Endothelial cell of umbilical vein (primary cell): ENCODE measurements around the gene INCENP.

Source experiments
- EZH2 ChIP-seq: IDR thresholded peaks from 2 replicates; pipeline ENCODE4 v1.6.1; 2012; ENCODE audit warnings: borderline replicate concordance, low read depth, mild to moderate bottlenecking, moderate library complexity, low read length, inconsistent platforms; ENCODE audit not compliant: severe bottlenecking
- FOS ChIP-seq: IDR thresholded peaks from 2 replicates; pipeline ENCODE4 v1.6.1; 2011; ENCODE audit warnings: mild to moderate bottlenecking, low read length, moderate library complexity, borderline replicate concordance; ENCODE audit not compliant: insufficient read depth
- JUN ChIP-seq: IDR thresholded peaks from 2 replicates; pipeline ENCODE4 v1.6.1; 2011; ENCODE audit warnings: borderline replicate concordance, low read depth; ENCODE audit not compliant: insufficient read length, insufficient read depth
- MYC ChIP-seq: IDR thresholded peaks from one replicate; pipeline ENCODE4 v1.6.1; 2011; ENCODE audit warnings: mild to moderate bottlenecking, low read depth, low read length
- POLR2A ChIP-seq: IDR thresholded peaks from 2 replicates; pipeline ENCODE4 v1.6.1; 2012; ENCODE audit warnings: low read depth, mild to moderate bottlenecking, control low read depth, low read length
- POLR2AphosphoS5 ChIP-seq: IDR thresholded peaks from 2 replicates; pipeline ENCODE4 v1.6.1; 2012; ENCODE audit warnings: low read depth, mild to moderate bottlenecking, control low read depth, low read length, moderate library complexity; ENCODE audit not compliant: insufficient read depth
- TF ChIP-seq, protein P1 (sequence below), 2 donors: IDR thresholded peaks; 1 replicate in 1 of 2; 2 replicates in 1 of 2; pipeline ENCODE4 v1.5.1; 2011; ENCODE audit warnings: low read length in 2 of 2, mild to moderate bottlenecking in 2 of 2, moderate library complexity in 2 of 2, control low read depth in 1 of 2, inconsistent platforms in 1 of 2, low read depth in 1 of 2; ENCODE audit not compliant: insufficient read depth in 1 of 2; ENCODE audit errors: extremely low read depth in 1 of 2

DNA sequence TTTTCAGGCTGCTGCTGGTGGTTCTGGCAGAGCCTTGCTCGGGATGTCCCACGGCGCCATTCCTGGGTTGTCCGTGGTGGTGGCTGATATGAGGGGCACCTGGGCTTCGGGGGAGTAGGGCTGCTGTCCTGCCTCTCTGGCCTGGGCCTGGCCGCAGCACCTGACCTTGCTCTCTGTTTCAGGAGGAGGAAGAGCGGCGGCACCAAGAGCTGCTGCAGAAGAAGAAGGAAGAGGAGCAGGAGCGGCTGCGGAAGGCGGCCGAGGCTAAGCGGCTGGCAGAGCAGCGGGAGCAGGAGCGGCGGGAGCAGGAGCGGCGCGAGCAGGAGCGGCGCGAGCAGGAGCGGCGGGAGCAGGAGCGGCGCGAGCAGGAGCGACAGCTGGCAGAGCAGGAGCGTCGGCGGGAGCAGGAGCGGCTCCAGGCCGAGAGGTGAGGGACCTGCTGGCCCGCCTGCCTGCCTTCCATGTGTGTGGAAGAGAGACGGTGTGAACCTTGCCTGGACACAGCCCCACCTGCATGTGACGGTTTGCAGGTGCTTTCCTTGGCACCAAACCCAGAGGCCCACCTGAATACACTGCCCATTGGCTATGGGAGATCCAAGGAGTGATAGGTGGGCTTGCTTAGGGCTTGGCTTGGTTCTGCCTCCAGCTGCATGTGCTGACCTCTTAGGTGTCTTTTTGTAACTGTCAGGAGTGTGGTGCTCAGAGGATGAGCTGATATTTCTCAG is 22.8 kb downstream of the INCENP start:
- TF ChIP-seq, protein P1, sequence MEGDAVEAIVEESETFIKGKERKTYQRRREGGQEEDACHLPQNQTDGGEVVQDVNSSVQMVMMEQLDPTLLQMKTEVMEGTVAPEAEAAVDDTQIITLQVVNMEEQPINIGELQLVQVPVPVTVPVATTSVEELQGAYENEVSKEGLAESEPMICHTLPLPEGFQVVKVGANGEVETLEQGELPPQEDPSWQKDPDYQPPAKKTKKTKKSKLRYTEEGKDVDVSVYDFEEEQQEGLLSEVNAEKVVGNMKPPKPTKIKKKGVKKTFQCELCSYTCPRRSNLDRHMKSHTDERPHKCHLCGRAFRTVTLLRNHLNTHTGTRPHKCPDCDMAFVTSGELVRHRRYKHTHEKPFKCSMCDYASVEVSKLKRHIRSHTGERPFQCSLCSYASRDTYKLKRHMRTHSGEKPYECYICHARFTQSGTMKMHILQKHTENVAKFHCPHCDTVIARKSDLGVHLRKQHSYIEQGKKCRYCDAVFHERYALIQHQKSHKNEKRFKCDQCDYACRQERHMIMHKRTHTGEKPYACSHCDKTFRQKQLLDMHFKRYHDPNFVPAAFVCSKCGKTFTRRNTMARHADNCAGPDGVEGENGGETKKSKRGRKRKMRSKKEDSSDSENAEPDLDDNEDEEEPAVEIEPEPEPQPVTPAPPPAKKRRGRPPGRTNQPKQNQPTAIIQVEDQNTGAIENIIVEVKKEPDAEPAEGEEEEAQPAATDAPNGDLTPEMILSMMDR (IDR thresholded peaks at IDR 0.05; ENCODE audit: extremely low read depth in 1 of 2, insufficient read depth in 1 of 2, low read depth in 1 of 2, low read length in 2 of 2): no peak
- no peak for TF ChIP-seq EZH2
- no peak for TF ChIP-seq POLR2AphosphoS5
- TF ChIP-seq MYC: no peak
- no peak for TF ChIP-seq POLR2A
- no peak for TF ChIP-seq JUN
- TF ChIP-seq FOS: no peak
